ENCODE measurements around the gene ITGA1. TPM values are rescaled to one million over a fixed set of nuclear protein-coding genes. Genes with fewer than 3 reads are reported as not detected.

The ITGA1 gene
- total RNA-seq, 2 donors from 2014 or later = 0.33 to 3.5 TPM

DNA sequence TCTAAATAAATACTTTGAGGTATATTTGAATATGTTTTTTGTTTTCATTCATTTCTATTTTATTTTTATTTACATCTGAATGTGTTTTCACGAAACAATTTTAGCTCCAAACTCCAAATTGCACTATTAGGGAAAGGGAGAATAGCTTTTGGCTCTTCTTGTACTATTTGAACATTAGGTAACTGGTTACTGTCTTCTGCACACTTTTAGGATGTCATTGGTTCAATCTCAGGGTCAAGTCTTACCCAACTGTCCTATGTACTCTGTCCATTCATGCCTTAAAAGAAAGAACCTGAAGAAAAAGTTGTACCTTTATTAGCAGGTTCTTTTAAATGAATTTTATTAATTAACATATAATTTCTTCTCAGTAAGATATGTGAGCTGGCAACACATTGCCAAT is 51.6 kb downstream of the ITGA1 start:
- H3K4me1 ChIP-seq (ENCODE audit: control insufficient read depth, insufficient read depth, low read length) = no peaks in the 10 kb centered on the region

DNA sequence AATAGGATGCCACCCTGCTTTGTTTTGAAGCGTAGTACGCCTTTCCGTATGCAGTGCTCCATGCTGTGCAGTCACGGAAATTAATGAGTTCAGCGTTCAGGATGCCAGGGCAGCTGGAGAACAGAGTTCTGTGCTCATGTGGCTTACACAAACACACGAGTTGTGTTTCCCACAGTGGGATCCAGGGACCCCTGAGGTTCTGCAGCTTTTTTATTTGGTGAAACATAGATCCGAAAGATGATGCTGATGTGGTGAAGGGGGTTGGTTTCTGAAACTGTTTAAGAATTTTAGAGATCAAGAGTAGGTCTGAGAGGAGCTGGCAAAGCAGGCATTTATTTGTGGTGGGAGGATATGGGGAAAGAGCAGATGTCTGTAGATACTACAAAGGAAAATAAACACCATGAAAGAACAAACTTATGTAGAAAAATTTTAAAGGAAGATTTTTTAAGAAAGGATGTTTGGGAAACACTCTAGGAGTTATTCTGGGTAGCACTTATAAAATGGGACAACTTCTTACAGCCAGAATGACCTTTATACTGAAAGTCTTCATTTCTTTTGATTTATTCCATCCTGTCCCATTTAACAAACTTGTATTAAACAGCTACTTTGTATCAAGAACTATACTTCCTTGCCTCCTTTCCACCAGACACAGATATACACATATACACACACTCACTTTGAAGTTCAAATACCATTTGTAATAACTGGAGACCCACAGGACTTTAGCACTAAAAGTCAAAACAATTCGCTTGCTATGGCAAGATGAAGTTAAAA is 52.7 kb downstream of the ITGA1 start:
- Mint-ChIP-seq H3K4me3 (no peak overlapping the region), H3K36me3 (ENCODE audit: low read depth) (no peaks in the 10 kb centered on the region), H3K27me3 (ENCODE audit: insufficient read depth) (no peaks in the 10 kb centered on the region), H3K4me1 (no peaks in the 10 kb centered on the region), H3K9me3 (no peaks in the 10 kb centered on the region), H3K27ac (no peak overlapping the region)
- no peak overlapping the region for H3K9ac ChIP-seq (ENCODE audit: extremely low read depth, low read length, poor library complexity, severe bottlenecking)
- WGBS, 2 experiments (ENCODE audit: insufficient coverage in 1 of 2, insufficient read length in 1 of 2) = 78 to 87% methylated on average over 6 to 8 of the region's 8 CpGs
- TF ChIP-seq, protein P1, sequence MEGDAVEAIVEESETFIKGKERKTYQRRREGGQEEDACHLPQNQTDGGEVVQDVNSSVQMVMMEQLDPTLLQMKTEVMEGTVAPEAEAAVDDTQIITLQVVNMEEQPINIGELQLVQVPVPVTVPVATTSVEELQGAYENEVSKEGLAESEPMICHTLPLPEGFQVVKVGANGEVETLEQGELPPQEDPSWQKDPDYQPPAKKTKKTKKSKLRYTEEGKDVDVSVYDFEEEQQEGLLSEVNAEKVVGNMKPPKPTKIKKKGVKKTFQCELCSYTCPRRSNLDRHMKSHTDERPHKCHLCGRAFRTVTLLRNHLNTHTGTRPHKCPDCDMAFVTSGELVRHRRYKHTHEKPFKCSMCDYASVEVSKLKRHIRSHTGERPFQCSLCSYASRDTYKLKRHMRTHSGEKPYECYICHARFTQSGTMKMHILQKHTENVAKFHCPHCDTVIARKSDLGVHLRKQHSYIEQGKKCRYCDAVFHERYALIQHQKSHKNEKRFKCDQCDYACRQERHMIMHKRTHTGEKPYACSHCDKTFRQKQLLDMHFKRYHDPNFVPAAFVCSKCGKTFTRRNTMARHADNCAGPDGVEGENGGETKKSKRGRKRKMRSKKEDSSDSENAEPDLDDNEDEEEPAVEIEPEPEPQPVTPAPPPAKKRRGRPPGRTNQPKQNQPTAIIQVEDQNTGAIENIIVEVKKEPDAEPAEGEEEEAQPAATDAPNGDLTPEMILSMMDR (conservative IDR thresholded peaks at IDR 0.05) = no peak
- H3K36me3 ChIP-seq (ENCODE audit: control insufficient read depth, insufficient read depth, low read length) = no peaks in the 10 kb centered on the region
- H3K4me1 ChIP-seq (ENCODE audit: control insufficient read depth, insufficient read depth, low read length) = no peaks in the 10 kb centered on the region
- no peaks in the 10 kb centered on the region for H3K9me3 ChIP-seq (ENCODE audit: control insufficient read depth, low read length)
- no peak for DNase-seq
- no peak overlapping the region for H3K27ac ChIP-seq (ENCODE audit: low read depth, low read length)
- H3K27me3 ChIP-seq (ENCODE audit: control insufficient read depth, insufficient read depth, low read length, poor library complexity, severe bottlenecking) = no peaks in the 10 kb centered on the region
- H3K4me3 ChIP-seq (ENCODE audit: low read length) = no peak overlapping the region

More for the DNA sequence above, 51.6 kb downstream of the ITGA1 start:
- H3K27ac Mint-ChIP-seq = no peak overlapping the region
- no peak overlapping the region for H3K4me3 ChIP-seq (ENCODE audit: low read length)
- no peak for DNase-seq
- H3K4me3 Mint-ChIP-seq = no peak overlapping the region
- no peaks in the 10 kb centered on the region for H3K36me3 ChIP-seq (ENCODE audit: control insufficient read depth, insufficient read depth, low read length)
- no peak overlapping the region for H3K9ac ChIP-seq (ENCODE audit: extremely low read depth, low read length, poor library complexity, severe bottlenecking)
- H3K9me3 Mint-ChIP-seq = no peaks in the 10 kb centered on the region
- H3K27me3 ChIP-seq (ENCODE audit: control insufficient read depth, insufficient read depth, low read length, poor library complexity, severe bottlenecking) = no peaks in the 10 kb centered on the region
- TF ChIP-seq, protein P1 (conservative IDR thresholded peaks at IDR 0.05) = no peak
- no peaks in the 10 kb centered on the region for H3K4me1 Mint-ChIP-seq
- no peaks in the 10 kb centered on the region for H3K36me3 Mint-ChIP-seq (ENCODE audit: low read depth)
- no peaks in the 10 kb centered on the region for H3K9me3 ChIP-seq (ENCODE audit: control insufficient read depth, low read length)
- WGBS, 2 experiments (ENCODE audit: insufficient coverage in 1 of 2, insufficient read length in 1 of 2) = no CpG with 5 or more reads among the region's 1 CpG
- H3K27me3 Mint-ChIP-seq (ENCODE audit: insufficient read depth) = no peaks in the 10 kb centered on the region
- no peak overlapping the region for H3K27ac ChIP-seq (ENCODE audit: low read depth, low read length)

DNA sequence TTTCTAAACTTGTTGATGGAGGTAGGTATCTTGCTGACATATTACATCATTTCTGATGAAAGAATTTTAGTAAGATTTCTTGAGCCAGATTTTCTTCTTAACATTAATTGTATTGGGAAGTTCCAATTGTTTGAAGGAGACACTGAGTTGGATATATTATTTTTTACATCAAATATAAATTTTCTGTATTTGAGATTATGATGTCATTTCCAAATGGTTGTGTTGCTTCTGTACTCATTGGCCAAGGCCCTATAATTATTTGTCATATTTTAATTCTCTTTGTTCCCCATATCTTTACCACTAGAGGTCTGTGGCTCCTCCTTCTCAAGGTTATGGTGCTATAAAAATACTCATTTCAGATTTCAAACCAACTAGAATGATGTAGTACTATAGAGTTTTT is 53.4 kb downstream of the ITGA1 start:
- H3K27me3 Mint-ChIP-seq (ENCODE audit: insufficient read depth) = no peaks in the 10 kb centered on the region
- Histone ChIP-seq H3K9ac (ENCODE audit: extremely low read depth, low read length, poor library complexity, severe bottlenecking) (no peak overlapping the region), H3K4me1 (ENCODE audit: control insufficient read depth, insufficient read depth, low read length) (no peaks in the 10 kb centered on the region), H3K27ac (ENCODE audit: low read depth, low read length) (no peak overlapping the region), H3K9me3 (ENCODE audit: control insufficient read depth, low read length) (no peaks in the 10 kb centered on the region), H3K4me3 (ENCODE audit: low read length) (no peak overlapping the region), H3K27me3 (ENCODE audit: control insufficient read depth, insufficient read depth, low read length, poor library complexity, severe bottlenecking) (no peaks in the 10 kb centered on the region), H3K36me3 (ENCODE audit: control insufficient read depth, insufficient read depth, low read length) (no peaks in the 10 kb centered on the region)
- H3K27ac Mint-ChIP-seq = no peak overlapping the region
- H3K36me3 Mint-ChIP-seq (ENCODE audit: low read depth) = no peaks in the 10 kb centered on the region
- DNase-seq = no peak
- no peak overlapping the region for H3K4me3 Mint-ChIP-seq
- TF ChIP-seq, protein P1 (conservative IDR thresholded peaks at IDR 0.05) = no peak
- H3K9me3 Mint-ChIP-seq = no peaks in the 10 kb centered on the region
- H3K4me1 Mint-ChIP-seq = no peaks in the 10 kb centered on the region
